Colonic mucosa (tissue), 4 donors: ENCODE results near the gene CMKLR1. TPM values are rescaled to one million over a fixed set of nuclear protein-coding genes. Genes with fewer than 3 reads are reported as not detected.

ENCODE experiments used
- DNase-seq: peaks from one replicate; pipeline ENCODE4 v3.0.0-alpha.2; 2020
- H3K27ac ChIP-seq: fragments of 200-600 bp; one replicate; pipeline ENCODE4 v1.8.0; 2021
- H3K27me3 ChIP-seq: fragments of 200-600 bp; one replicate; pipeline ENCODE4 v1.8.0; 2021
- H3K36me3 ChIP-seq: fragments of 200-600 bp; one replicate; pipeline ENCODE4 v1.8.0; 2021
- H3K4me1 ChIP-seq: fragments of 200-600 bp; one replicate; pipeline ENCODE4 v1.8.0; 2021; ENCODE audit warnings: mild to moderate bottlenecking
- H3K4me3 ChIP-seq: fragments of 200-600 bp; one replicate; pipeline ENCODE4 v1.8.0; 2021
- H3K9ac ChIP-seq, 2 donors: one replicate each; pipeline ENCODE4 v1.7.0; 2013; ENCODE audit warnings: control low read depth in 2 of 2, low read depth in 2 of 2, low read length in 2 of 2
- H3K9me3 ChIP-seq: fragments of 200-600 bp; one replicate; pipeline ENCODE4 v1.8.0; 2021
- CTCF ChIP-seq: fragments of 200-600 bp; IDR thresholded peaks from one replicate; pipeline ENCODE4 v1.8.0; 2022; ENCODE audit warnings: antibody characterized with exemption, mild to moderate bottlenecking
- intact Hi-C: fragments of 100-400 bp; cut with DNase I; formaldehyde crosslinking; loops from one replicate; pipeline ENCODE4 v1.14.1; 2022
- total RNA-seq, 2 donors: library from RNA; stranded (reverse); fragmentation: NEBNext Ultra II Directional in 1 of 2; extraction: Animal tissue kit (Norgen Biotek cat#: 25700) in 1 of 2; gene quantifications; one replicate each; pipeline ENCODE4 v1.2.1, GENCODE V29; 2021
- donor health status: healthy.
- donor health status: DM: no; HTN: no; CAD: no.
- donor health status: DM: no; HTN: no; CAD: no.

The CMKLR1 gene
- total RNA-seq, 2 donors from 2014 or later: 3.0 to 4.9 TPM

- no peak overlapping the region for H3K9ac ChIP-seq
- H3K4me3 ChIP-seq: no peak overlapping the region
- no peaks in the 10 kb centered on the region for H3K36me3 ChIP-seq
- TF ChIP-seq CTCF: no peak
- DNase-seq: no peak
- H3K27me3 ChIP-seq: no peaks in the 10 kb centered on the region
- no peaks in the 10 kb centered on the region for H3K4me1 ChIP-seq
- H3K9me3 ChIP-seq: no peaks in the 10 kb centered on the region
- H3K27ac ChIP-seq: peak overlapping the region; percentile 19
- intact Hi-C loops: no loop called here
Measured at GRCh38 chr12:108312693-108313189, 26.4 kb downstream of the CMKLR1 start.

GRCh38 chr12:108312073-108312659 is 26.9 kb downstream of the CMKLR1 start:
- no peaks in the 10 kb centered on the region for H3K9me3 ChIP-seq
- DNase-seq: no peak
- intact Hi-C loops: no loop called here

GRCh38 chr12:108311605-108312004 is 27.5 kb downstream of the CMKLR1 start:
- Histone ChIP-seq H3K27ac (no peak overlapping the region), H3K36me3 (no peaks in the 10 kb centered on the region), H3K4me3 (no peak overlapping the region), H3K9ac (no peak overlapping the region), H3K27me3 (no peaks in the 10 kb centered on the region), H3K9me3 (no peaks in the 10 kb centered on the region), H3K4me1 (no peaks in the 10 kb centered on the region)
- intact Hi-C loops: no loop called here
- no peak for TF ChIP-seq CTCF
- no peak for DNase-seq

More at GRCh38 chr12:108312073-108312659, 26.9 kb downstream of the CMKLR1 start:
- Histone ChIP-seq H3K9ac (no peak overlapping the region), H3K4me1 (no peaks in the 10 kb centered on the region), H3K27me3 (no peaks in the 10 kb centered on the region), H3K27ac (no peak overlapping the region), H3K36me3 (no peaks in the 10 kb centered on the region), H3K4me3 (no peak overlapping the region)
- TF ChIP-seq CTCF: no peak

- no peak for DNase-seq
- no peak for TF ChIP-seq CTCF
- Histone ChIP-seq H3K27me3 (no peaks in the 10 kb centered on the region), H3K4me1 (peaks cover 3% of the 10 kb centered on the region), H3K27ac (no peak overlapping the region), H3K4me3 (no peak overlapping the region), H3K36me3 (no peaks in the 10 kb centered on the region), H3K9ac (peak overlapping the region in 1 of 2 donors; percentile 35), H3K9me3 (no peaks in the 10 kb centered on the region)
- intact Hi-C loops: no loop called here
Measured at GRCh38 chr12:108310489-108310888, 28.6 kb downstream of the CMKLR1 start.

- no peaks in the 10 kb centered on the region for H3K9me3 ChIP-seq
Measured at GRCh38 chr12:108309674-108310312, 29.3 kb downstream of the CMKLR1 start.

More at GRCh38 chr12:108309674-108310312, 29.3 kb downstream of the CMKLR1 start:
- TF ChIP-seq CTCF: no peak
- H3K27ac ChIP-seq: no peak overlapping the region
- no peak overlapping the region for H3K9ac ChIP-seq
- no peaks in the 10 kb centered on the region for H3K36me3 ChIP-seq
- intact Hi-C loops: no loop called here
- no peaks in the 10 kb centered on the region for H3K27me3 ChIP-seq
- no peak overlapping the region for H3K4me3 ChIP-seq
- H3K4me1 ChIP-seq: peaks cover 3% of the 10 kb centered on the region
- DNase-seq: no peak
